IMR-90 (cell line): ENCODE data around the gene SYNPR. TPM values are rescaled to one million over a fixed set of nuclear protein-coding genes. Genes with fewer than 3 reads are reported as not detected.
A peak's percentile ranks its signal among the peaks of the same experiment; 100 is the strongest.

Experiments
- ATAC-seq: fragments of 200-7000 bp; cut with Tn5 transposase; 2 replicates; pipeline ENCODE4 v1.9.1; 2020; ENCODE audit warnings: low read depth, mild to moderate bottlenecking, moderate library complexity
- BruUV-seq: library from RNA; stranded (reverse); fragments of 400-500 nt; replicated peaks from 2 replicates; lab custom pipeline; 2021; lab: Mats Ljungman, UMichigan
- CTCF ChIA-PET: fragments of 300-600 bp; formaldehyde crosslinking; extraction: SDS; loops from one replicate; lab custom pipeline; 2021; ENCODE audit warnings: antibody characterized with exemption; lab: Yijun Ruan, JAX
- POLR2A ChIA-PET: fragments of 300-600 bp; sonication (Branson Sonifier 250); formaldehyde crosslinking; loops from one replicate; lab custom pipeline; 2022; ENCODE audit warnings: antibody characterized with exemption; ENCODE audit not compliant: unreplicated experiment; lab: Charles Lee
- DNase-seq: peaks from one replicate; pipeline ENCODE4 v3.0.0; 2013
- H2AFZ ChIP-seq: replicated peaks from 2 replicates; pipeline ENCODE3; 2013; ENCODE audit warnings: low read length, mild to moderate bottlenecking; ENCODE audit not compliant: poor library complexity
- H2AK5ac ChIP-seq: 2 replicates; pipeline ENCODE4 v1.6.1; 2013; ENCODE audit warnings: low read depth, low read length, inconsistent platforms
- H2AK9ac ChIP-seq: replicated peaks from 2 replicates; pipeline ENCODE3; 2013; ENCODE audit warnings: mild to moderate bottlenecking, low read depth, low read length, moderate library complexity; ENCODE audit not compliant: poor library complexity
- H2BK120ac ChIP-seq: 2 replicates; pipeline ENCODE4 v1.6.1; 2013; ENCODE audit warnings: low read depth, low read length, inconsistent platforms
- H2BK15ac ChIP-seq: 3 replicates; pipeline ENCODE4 v1.6.1; 2013; ENCODE audit warnings: low read depth, low read length, inconsistent platforms
- H2BK20ac ChIP-seq: 2 replicates; pipeline ENCODE4 v1.6.1; 2013; ENCODE audit warnings: low read depth, mild to moderate bottlenecking, inconsistent platforms, low read length, moderate library complexity
- H2BK5ac ChIP-seq: 2 replicates; pipeline ENCODE4 v1.6.1; 2013; ENCODE audit warnings: mild to moderate bottlenecking, low read depth, low read length, inconsistent platforms; ENCODE audit not compliant: poor library complexity, severe bottlenecking
- H3K14ac ChIP-seq: replicated peaks from 2 replicates; pipeline ENCODE4 v1.6.1; 2013; ENCODE audit warnings: low read depth, low read length, inconsistent platforms
- H3K18ac ChIP-seq: 2 replicates; pipeline ENCODE4 v1.6.1; 2013; ENCODE audit warnings: low read depth, low read length, control low read depth
- H3K23ac ChIP-seq: 2 replicates; pipeline ENCODE4 v1.6.1; 2013; ENCODE audit warnings: low read depth, low read length, inconsistent platforms
- H3K27ac ChIP-seq: 2 replicates; pipeline ENCODE4 v1.5.1; 2013; ENCODE audit warnings: mild to moderate bottlenecking, control low read depth, low read length; ENCODE audit not compliant: insufficient read depth
- H3K27me3 ChIP-seq: 2 replicates; pipeline ENCODE4 v1.6.1; 2013; ENCODE audit warnings: low read length; ENCODE audit not compliant: control insufficient read depth, insufficient read depth
- H3K36me3 ChIP-seq: 2 replicates; pipeline ENCODE4 v1.6.1; 2013; ENCODE audit warnings: low read length, mixed read lengths; ENCODE audit not compliant: control insufficient read depth, insufficient read depth
- H3K4ac ChIP-seq: 2 replicates; pipeline ENCODE4 v1.6.1; 2013; ENCODE audit warnings: low read depth, low read length, inconsistent platforms
- H3K4me1 ChIP-seq: 2 replicates; pipeline ENCODE4 v1.6.1; 2013; ENCODE audit warnings: low read length, mixed read lengths; ENCODE audit not compliant: control insufficient read depth, insufficient read depth
- H3K4me2 ChIP-seq: 2 replicates; pipeline ENCODE4 v1.6.1; 2013; ENCODE audit warnings: low read depth, mild to moderate bottlenecking, control low read depth, low read length, moderate library complexity
- H3K4me3 ChIP-seq: 2 replicates; pipeline ENCODE4 v1.5.1; 2013; ENCODE audit warnings: low read depth, mild to moderate bottlenecking, control low read depth, low read length, moderate library complexity; ENCODE audit not compliant: insufficient read depth
- H3K56ac ChIP-seq: 2 replicates; pipeline ENCODE4 v1.6.1; 2013; ENCODE audit warnings: low read length, inconsistent platforms; ENCODE audit not compliant: insufficient read depth; ENCODE audit errors: extremely low read depth
- H3K79me1 ChIP-seq, 2 experiments: 2 replicates each; pipeline ENCODE4 v1.6.1; 2013; ENCODE audit warnings: low read length in 2 of 2, inconsistent platforms in 1 of 2, low read depth in 1 of 2
- H3K9ac ChIP-seq: 2 replicates; pipeline ENCODE4 v1.6.1; 2013; ENCODE audit warnings: low read depth, low read length, control low read depth
- H3K9me1 ChIP-seq: 2 replicates; pipeline ENCODE4 v1.6.1; 2013; ENCODE audit warnings: low read length, inconsistent platforms; ENCODE audit not compliant: insufficient read depth
- H3K9me3 ChIP-seq: 2 replicates; pipeline ENCODE4 v1.6.1; 2013; ENCODE audit warnings: low read length; ENCODE audit not compliant: control insufficient read depth, insufficient read depth
- H4K20me1 ChIP-seq: 2 replicates; pipeline ENCODE4 v1.6.1; 2013; ENCODE audit warnings: low read length, inconsistent platforms; ENCODE audit not compliant: insufficient read depth
- H4K5ac ChIP-seq: 2 replicates; pipeline ENCODE4 v1.6.1; 2013; ENCODE audit warnings: mild to moderate bottlenecking, low read depth, low read length, control low read depth
- H4K8ac ChIP-seq, 2 experiments: 2 replicates each; pipeline ENCODE4 v1.6.1; 2013; ENCODE audit warnings: low read depth in 2 of 2, low read length in 2 of 2, control low read depth in 1 of 2, inconsistent platforms in 1 of 2
- H4K91ac ChIP-seq: 2 replicates; pipeline ENCODE4 v1.6.1; 2013; ENCODE audit warnings: low read depth, low read length, inconsistent platforms; ENCODE audit not compliant: insufficient read depth
- BHLHE40 ChIP-seq: fragments of 150-350 bp; IDR thresholded peaks from 2 replicates; pipeline ENCODE4 v1.6.1; 2016; ENCODE audit warnings: mild to moderate bottlenecking, low read depth, low read length
- FOS ChIP-seq: fragments of 150-350 bp; IDR thresholded peaks from 2 replicates; pipeline ENCODE4 v1.6.1; 2016; ENCODE audit warnings: low read depth, low read length
- MAFK ChIP-seq: IDR thresholded peaks from 2 replicates; pipeline ENCODE4 v1.6.1; 2012; ENCODE audit warnings: low read depth, low read length, improper control_type of control experiment
- RCOR1 ChIP-seq: IDR thresholded peaks from 2 replicates; pipeline ENCODE4 v1.6.1; 2012; ENCODE audit warnings: mild to moderate bottlenecking, low read length, improper control_type of control experiment; ENCODE audit not compliant: insufficient replicate concordance
- SMC3 ChIP-seq: fragments of 150-350 bp; IDR thresholded peaks from 2 replicates; pipeline ENCODE4 v1.6.1; 2016; ENCODE audit warnings: low read depth, mild to moderate bottlenecking, antibody characterized with exemption, low read length, moderate library complexity
- WGBS, 2 experiments: methylation state at CpG; one replicate each; pipeline versions ENCODE4 v1.1.5 to v1.1.7; 2013; ENCODE audit warnings: missing lambda C conversion rate in 2 of 2; ENCODE audit not compliant: insufficient read length in 1 of 2; ENCODE audit errors: extremely low coverage in 2 of 2; 5-methylcytosine and 5-hydroxymethylcytosine counted together
- dilution Hi-C: fragments of 300-500 bp; cut with HindIII; formaldehyde crosslinking; loops from one replicate; pipeline ENCODE4 v1.14.3; 2018; ENCODE audit warnings: low sequenced_read_pairs; ENCODE audit not compliant: unreplicated experiment
- in situ Hi-C: fragments of 300-500 bp; cut with MboI; formaldehyde crosslinking; loops from 3 replicates; pipeline ENCODE4 v1.14.3; 2019; ENCODE audit warnings: low sequenced_read_pairs, inconsistent platforms, mixed read lengths
- intact Hi-C: fragments of 100-400 bp; cut with micrococcal nuclease; formaldehyde crosslinking; loops from 2 replicates; pipeline ENCODE4 v1.10.0; 2022
- polyA plus RNA-seq, 3 experiments: library from polyadenylated mRNA; depleted of rRNA; stranded (reverse); fragments of >200 nt; gene quantifications; 2 replicates each; pipeline ENCODE4 v1.2.3, GENCODE V29; 2012; ENCODE audit warnings: low replicate concordance in 1 of 3
- total RNA-seq: library from RNA; depleted of rRNA; stranded (reverse); fragments of >200 nt; gene quantifications from 2 replicates; pipeline ENCODE4 v1.2.3, GENCODE V29; 2012
- TF ChIP-seq, protein P1 (sequence below): fragments of 150-350 bp; IDR thresholded peaks from 2 replicates; pipeline ENCODE4 v1.6.1; 2016; ENCODE audit warnings: low read depth, mild to moderate bottlenecking, low read length, moderate library complexity, borderline replicate concordance
- TF ChIP-seq, protein P2 (sequence below): conservative IDR thresholded peaks from 2 replicates; pipeline ENCODE4 v1.5.1; 2012; ENCODE audit warnings: mild to moderate bottlenecking, low read depth, low read length, improper control_type of control experiment
- TF ChIP-seq, protein P3 (sequence below): fragments of 150-350 bp; IDR thresholded peaks from 2 replicates; pipeline ENCODE4 v1.6.1; 2017; ENCODE audit warnings: mild to moderate bottlenecking, antibody characterized with exemption, low read length, low read depth

The SYNPR gene
- total and polyA plus RNA-seq, 2 of the 4 experiments (the other 2 are of a cell fraction) = not detected

- no peaks in the 10 kb centered on the region for H3K9me3 ChIP-seq
- DNase-seq (peak; percentile 42), ATAC-seq (no peak)
- no peak overlapping the region for H3K56ac ChIP-seq
- H4K8ac ChIP-seq = no peak overlapping the region
- H3K79me1 ChIP-seq = no peaks in the 10 kb centered on the region
- H3K23ac ChIP-seq = no peak overlapping the region
- H4K5ac ChIP-seq = no peak overlapping the region
- H2BK5ac ChIP-seq = no peak overlapping the region
- H3K4ac ChIP-seq = no peak overlapping the region
- no CpG with 5 or more reads among the region's 1 CpG for WGBS, 2 experiments
- intact Hi-C loops (no loop called here), in situ Hi-C loops (no loop called here), dilution Hi-C loops (no loop called here)
- H2BK20ac ChIP-seq = no peak overlapping the region
- no peak overlapping the region for H2BK120ac ChIP-seq
- ChIA-PET CTCF (no interaction called here), POLR2A (no interaction called here)
- no peak overlapping the region for H2AK5ac ChIP-seq
- BruUV-seq = no TSS peak
- H4K20me1 ChIP-seq = no peaks in the 10 kb centered on the region; the same call in 1 of the 2 replicates
- no peak overlapping the region for H3K14ac ChIP-seq
- H2AK9ac ChIP-seq = no peak overlapping the region
- no peak overlapping the region for H3K18ac ChIP-seq
- H3K4me2 ChIP-seq = no peak overlapping the region
- no peak overlapping the region for H3K9ac ChIP-seq
- no peaks in the 10 kb centered on the region for H3K36me3 ChIP-seq
- TF ChIP-seq FOS (no peak), MAFK (no peak), RCOR1 (no peak), SMC3 (no peak), BHLHE40 (no peak)
- TF ChIP-seq, protein P1, sequence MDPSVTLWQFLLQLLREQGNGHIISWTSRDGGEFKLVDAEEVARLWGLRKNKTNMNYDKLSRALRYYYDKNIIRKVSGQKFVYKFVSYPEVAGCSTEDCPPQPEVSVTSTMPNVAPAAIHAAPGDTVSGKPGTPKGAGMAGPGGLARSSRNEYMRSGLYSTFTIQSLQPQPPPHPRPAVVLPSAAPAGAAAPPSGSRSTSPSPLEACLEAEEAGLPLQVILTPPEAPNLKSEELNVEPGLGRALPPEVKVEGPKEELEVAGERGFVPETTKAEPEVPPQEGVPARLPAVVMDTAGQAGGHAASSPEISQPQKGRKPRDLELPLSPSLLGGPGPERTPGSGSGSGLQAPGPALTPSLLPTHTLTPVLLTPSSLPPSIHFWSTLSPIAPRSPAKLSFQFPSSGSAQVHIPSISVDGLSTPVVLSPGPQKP = no peak
- TF ChIP-seq, protein P2, sequence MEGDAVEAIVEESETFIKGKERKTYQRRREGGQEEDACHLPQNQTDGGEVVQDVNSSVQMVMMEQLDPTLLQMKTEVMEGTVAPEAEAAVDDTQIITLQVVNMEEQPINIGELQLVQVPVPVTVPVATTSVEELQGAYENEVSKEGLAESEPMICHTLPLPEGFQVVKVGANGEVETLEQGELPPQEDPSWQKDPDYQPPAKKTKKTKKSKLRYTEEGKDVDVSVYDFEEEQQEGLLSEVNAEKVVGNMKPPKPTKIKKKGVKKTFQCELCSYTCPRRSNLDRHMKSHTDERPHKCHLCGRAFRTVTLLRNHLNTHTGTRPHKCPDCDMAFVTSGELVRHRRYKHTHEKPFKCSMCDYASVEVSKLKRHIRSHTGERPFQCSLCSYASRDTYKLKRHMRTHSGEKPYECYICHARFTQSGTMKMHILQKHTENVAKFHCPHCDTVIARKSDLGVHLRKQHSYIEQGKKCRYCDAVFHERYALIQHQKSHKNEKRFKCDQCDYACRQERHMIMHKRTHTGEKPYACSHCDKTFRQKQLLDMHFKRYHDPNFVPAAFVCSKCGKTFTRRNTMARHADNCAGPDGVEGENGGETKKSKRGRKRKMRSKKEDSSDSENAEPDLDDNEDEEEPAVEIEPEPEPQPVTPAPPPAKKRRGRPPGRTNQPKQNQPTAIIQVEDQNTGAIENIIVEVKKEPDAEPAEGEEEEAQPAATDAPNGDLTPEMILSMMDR = no peak
- TF ChIP-seq, protein P3, sequence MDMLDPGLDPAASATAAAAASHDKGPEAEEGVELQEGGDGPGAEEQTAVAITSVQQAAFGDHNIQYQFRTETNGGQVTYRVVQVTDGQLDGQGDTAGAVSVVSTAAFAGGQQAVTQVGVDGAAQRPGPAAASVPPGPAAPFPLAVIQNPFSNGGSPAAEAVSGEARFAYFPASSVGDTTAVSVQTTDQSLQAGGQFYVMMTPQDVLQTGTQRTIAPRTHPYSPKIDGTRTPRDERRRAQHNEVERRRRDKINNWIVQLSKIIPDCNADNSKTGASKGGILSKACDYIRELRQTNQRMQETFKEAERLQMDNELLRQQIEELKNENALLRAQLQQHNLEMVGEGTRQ = no peak
- no peak overlapping the region for H4K91ac ChIP-seq
- H3K9me1 ChIP-seq = no peaks in the 10 kb centered on the region
- no peak overlapping the region for H2AFZ ChIP-seq
- no peak overlapping the region for H3K4me3 ChIP-seq
- H3K27ac ChIP-seq = no peak overlapping the region
- H2BK15ac ChIP-seq = no peak overlapping the region
- no peaks in the 10 kb centered on the region for H3K4me1 ChIP-seq
- H3K27me3 ChIP-seq = no peaks in the 10 kb centered on the region
Measured at GRCh38 chr3:63364495-63364894, 86.4 kb downstream of the SYNPR start.
